Vagina (tissue), 2 donors: ENCODE measurements around the gene GDA. TPM values are rescaled to one million over a fixed set of nuclear protein-coding genes. Genes with fewer than 3 reads are reported as not detected.
"Not testable (repeated sequence)": the region's sequence is repeated elsewhere in the genome, so short reads cannot be mapped to it uniquely, and the experiment has no call there.

Experiments
- DNase-seq, 2 donors: peaks; one replicate each; pipeline ENCODE4 v3.0.0-alpha.2; 2017; ENCODE audit errors: extremely low spot score in 2 of 2
- H3K27ac ChIP-seq: fragments of 200-600 bp; sonication (generic); one replicate; pipeline ENCODE4 v1.5.1; 2019
- H3K27me3 ChIP-seq: fragments of 200-600 bp; sonication (generic); one replicate; pipeline ENCODE4 v1.5.1; 2019
- H3K36me3 ChIP-seq, 2 donors: fragments of 200-600 bp; sonication (generic); one replicate each; pipeline ENCODE4 v1.5.1; 2017 to 2019
- H3K4me1 ChIP-seq: fragments of 200-600 bp; sonication (generic); one replicate; pipeline ENCODE4 v1.5.1; 2019
- H3K4me3 ChIP-seq, 2 donors: fragments of 200-600 bp; sonication (generic); 1 replicate in 1 of 2; 2 replicates in 1 of 2; pipeline ENCODE4 v1.5.1; 2016 to 2019
- H3K9me3 ChIP-seq: fragments of 200-600 bp; sonication (generic); one replicate; pipeline ENCODE4 v1.5.1; 2019
- POLR2A ChIP-seq, 2 donors: fragments of 450-650 bp; IDR thresholded peaks; one replicate each; pipeline ENCODE4 v1.6.1; 2017; ENCODE audit warnings: antibody characterized with exemption in 2 of 2, mild to moderate bottlenecking in 2 of 2, moderate library complexity in 2 of 2
- POLR2AphosphoS5 ChIP-seq, 2 donors: sonication (generic); formaldehyde crosslinking; IDR thresholded peaks; one replicate each; pipeline ENCODE4 v1.9.0; 2017; ENCODE audit warnings: antibody characterized with exemption in 2 of 2, mild to moderate bottlenecking in 2 of 2, low read depth in 1 of 2; ENCODE audit not compliant: insufficient read depth in 1 of 2
- intact Hi-C: fragments of 100-400 bp; cut with DNase I; formaldehyde crosslinking; loops from one replicate; pipeline ENCODE4 v1.15.1; 2023
- total RNA-seq: library from RNA; depleted of rRNA; stranded (reverse); fragments of >200 nt; gene quantifications from one replicate; pipeline ENCODE4 v1.2.3, GENCODE V29; 2016
- TF ChIP-seq, protein P1 (sequence below), 3 experiments: fragments of 450-650 bp in 2 of 3; fragments of 200-600 bp in 1 of 3; sonication (generic) in 1 of 3; IDR thresholded peaks; one replicate each; pipeline ENCODE4 v1.5.1; 2017 to 2019; ENCODE audit warnings: antibody characterized with exemption in 3 of 3, mild to moderate bottlenecking in 2 of 3, moderate library complexity in 2 of 3

Gene GDA
- total RNA-seq, 1 donor from 2014 or later, result not detected

DNA sequence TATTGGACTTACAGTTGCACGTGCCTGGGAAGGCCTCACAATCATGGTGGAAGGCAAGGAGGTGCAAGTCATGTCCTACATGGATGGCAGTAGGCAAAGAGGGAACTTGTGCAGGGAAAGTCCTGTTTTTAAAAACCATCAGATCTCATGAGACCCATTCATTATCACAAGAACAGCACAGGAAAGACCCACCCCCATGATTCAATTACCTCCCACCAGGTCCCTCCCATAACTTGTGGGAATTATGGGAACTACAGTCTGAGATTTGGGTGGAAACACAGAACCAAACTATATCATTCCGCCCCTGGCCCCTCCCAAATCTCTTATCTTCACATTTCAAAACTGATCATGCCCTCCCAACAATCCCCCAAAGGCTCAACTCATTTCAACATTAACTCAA, 140.2 kb downstream of the GDA start:
- Histone ChIP-seq H3K4me3 (no peak overlapping the region), H3K9me3 (no peaks in the 10 kb centered on the region), H3K36me3 (no peaks in the 10 kb centered on the region), H3K27me3 (no peaks in the 10 kb centered on the region), H3K4me1 (peaks cover 6% of the 10 kb centered on the region), H3K27ac (no peak overlapping the region)
- TF ChIP-seq, protein P1, sequence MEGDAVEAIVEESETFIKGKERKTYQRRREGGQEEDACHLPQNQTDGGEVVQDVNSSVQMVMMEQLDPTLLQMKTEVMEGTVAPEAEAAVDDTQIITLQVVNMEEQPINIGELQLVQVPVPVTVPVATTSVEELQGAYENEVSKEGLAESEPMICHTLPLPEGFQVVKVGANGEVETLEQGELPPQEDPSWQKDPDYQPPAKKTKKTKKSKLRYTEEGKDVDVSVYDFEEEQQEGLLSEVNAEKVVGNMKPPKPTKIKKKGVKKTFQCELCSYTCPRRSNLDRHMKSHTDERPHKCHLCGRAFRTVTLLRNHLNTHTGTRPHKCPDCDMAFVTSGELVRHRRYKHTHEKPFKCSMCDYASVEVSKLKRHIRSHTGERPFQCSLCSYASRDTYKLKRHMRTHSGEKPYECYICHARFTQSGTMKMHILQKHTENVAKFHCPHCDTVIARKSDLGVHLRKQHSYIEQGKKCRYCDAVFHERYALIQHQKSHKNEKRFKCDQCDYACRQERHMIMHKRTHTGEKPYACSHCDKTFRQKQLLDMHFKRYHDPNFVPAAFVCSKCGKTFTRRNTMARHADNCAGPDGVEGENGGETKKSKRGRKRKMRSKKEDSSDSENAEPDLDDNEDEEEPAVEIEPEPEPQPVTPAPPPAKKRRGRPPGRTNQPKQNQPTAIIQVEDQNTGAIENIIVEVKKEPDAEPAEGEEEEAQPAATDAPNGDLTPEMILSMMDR (IDR thresholded peaks at IDR 0.05), result no peak
- TF ChIP-seq POLR2A (IDR thresholded peaks at IDR 0.05) (no peak), POLR2AphosphoS5 (IDR thresholded peaks at IDR 0.05; ENCODE audit: insufficient read depth in 1 of 2, low read depth in 1 of 2) (no peak)
- intact Hi-C loops, result no loop called here
- DNase-seq, result no peak

DNA sequence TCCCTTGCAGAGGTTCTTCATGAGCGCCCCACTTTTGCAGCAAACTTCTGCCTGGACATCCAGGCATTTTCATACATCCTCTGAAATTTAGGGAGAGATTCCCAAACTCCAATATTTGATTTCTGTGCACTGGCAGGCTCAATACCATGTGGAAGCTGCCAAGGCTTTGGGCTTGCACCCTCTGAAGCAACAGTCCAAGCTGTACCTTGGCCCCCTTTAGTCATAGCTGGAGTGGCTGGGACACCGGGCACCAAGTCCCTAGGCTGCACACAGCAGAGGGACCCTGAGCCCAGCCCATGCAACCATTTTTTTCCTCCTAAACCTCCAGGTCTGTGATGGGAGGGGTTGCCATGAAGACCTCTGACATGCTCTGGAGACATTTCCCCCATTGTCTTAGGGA, 141.1 kb downstream of the GDA start:
- Histone ChIP-seq H3K4me1 (peaks cover 6% of the 10 kb centered on the region), H3K27ac (no peak overlapping the region), H3K36me3 (no peaks in the 10 kb centered on the region), H3K4me3 (no peak overlapping the region), H3K9me3 (no peaks in the 10 kb centered on the region), H3K27me3 (no peaks in the 10 kb centered on the region)
- intact Hi-C loops, result loop anchor here (10.0 kb wide), 1 partner anchor 304 kb away; no protein-coding TSS in a partner anchor
- TF ChIP-seq POLR2A (IDR thresholded peaks at IDR 0.05) (no peak), POLR2AphosphoS5 (IDR thresholded peaks at IDR 0.05; ENCODE audit: insufficient read depth in 1 of 2, low read depth in 1 of 2) (no peak)
- TF ChIP-seq, protein P1 (IDR thresholded peaks at IDR 0.05), result no peak
- no peak for DNase-seq

DNA sequence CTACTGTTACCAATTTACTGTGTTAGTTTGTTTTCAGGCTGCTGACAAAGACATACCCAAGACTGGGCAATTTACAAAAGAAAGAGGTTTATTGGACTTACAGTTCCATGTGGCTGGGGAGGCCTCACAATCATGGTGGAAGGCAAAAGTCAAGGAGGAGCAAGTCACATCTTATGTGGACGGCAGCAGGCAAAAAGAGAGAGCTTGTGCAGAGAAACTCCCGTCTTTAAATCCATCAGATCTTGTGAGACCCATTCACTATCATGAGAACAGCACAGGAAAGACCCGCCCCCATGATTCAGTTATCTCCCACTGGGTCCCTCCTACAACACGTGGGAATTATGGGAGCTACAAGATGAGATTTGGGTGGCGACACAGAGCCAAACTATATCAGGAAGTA, 142.3 kb downstream of the GDA start:
- not testable (repeated sequence) for H3K27ac ChIP-seq, H3K9me3 ChIP-seq, H3K36me3 ChIP-seq, H3K27me3 ChIP-seq, H3K4me1 ChIP-seq, H3K4me3 ChIP-seq, DNase-seq
- intact Hi-C loops, result loop anchor here (10.0 kb wide), 1 partner anchor 303 kb away; no protein-coding TSS in a partner anchor

DNA sequence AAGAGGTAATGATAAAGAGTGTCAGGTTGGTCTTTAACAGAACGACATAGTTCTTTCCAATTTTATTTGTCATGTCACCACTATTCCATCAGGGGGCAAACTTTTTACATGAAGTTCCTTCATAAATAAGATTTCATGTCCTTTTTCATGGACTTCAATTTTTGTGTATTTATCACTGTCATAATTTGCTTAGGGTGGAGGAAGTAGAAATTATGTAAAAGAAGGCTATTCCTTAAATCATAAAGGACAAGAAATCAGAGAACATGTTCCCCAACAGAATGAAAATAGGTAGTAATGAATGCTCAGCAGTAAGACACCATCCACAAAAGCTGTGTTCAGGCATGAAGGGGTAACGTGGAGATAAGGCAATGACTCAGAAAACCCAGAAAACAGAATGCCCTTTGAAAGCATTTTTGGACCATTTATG, 143.0 kb downstream of the GDA start:
- no peaks in the 10 kb centered on the region for H3K36me3 ChIP-seq
- DNase-seq, result no peak
- H3K27ac ChIP-seq, result no peak overlapping the region
- no peaks in the 10 kb centered on the region for H3K9me3 ChIP-seq
- intact Hi-C loops, result loop anchor here (10.0 kb wide), 1 partner anchor 303 kb away; no protein-coding TSS in a partner anchor
- no peaks in the 10 kb centered on the region for H3K27me3 ChIP-seq
- H3K4me1 ChIP-seq, result peaks cover 6% of the 10 kb centered on the region
- no peak overlapping the region for H3K4me3 ChIP-seq
- TF ChIP-seq POLR2AphosphoS5 (IDR thresholded peaks at IDR 0.05; ENCODE audit: insufficient read depth in 1 of 2, low read depth in 1 of 2), result no peak
- TF ChIP-seq, protein P1 (IDR thresholded peaks at IDR 0.05), result peak; percentile 33 to 57 (median 51)
- TF ChIP-seq POLR2A (IDR thresholded peaks at IDR 0.05), result no peak

DNA sequence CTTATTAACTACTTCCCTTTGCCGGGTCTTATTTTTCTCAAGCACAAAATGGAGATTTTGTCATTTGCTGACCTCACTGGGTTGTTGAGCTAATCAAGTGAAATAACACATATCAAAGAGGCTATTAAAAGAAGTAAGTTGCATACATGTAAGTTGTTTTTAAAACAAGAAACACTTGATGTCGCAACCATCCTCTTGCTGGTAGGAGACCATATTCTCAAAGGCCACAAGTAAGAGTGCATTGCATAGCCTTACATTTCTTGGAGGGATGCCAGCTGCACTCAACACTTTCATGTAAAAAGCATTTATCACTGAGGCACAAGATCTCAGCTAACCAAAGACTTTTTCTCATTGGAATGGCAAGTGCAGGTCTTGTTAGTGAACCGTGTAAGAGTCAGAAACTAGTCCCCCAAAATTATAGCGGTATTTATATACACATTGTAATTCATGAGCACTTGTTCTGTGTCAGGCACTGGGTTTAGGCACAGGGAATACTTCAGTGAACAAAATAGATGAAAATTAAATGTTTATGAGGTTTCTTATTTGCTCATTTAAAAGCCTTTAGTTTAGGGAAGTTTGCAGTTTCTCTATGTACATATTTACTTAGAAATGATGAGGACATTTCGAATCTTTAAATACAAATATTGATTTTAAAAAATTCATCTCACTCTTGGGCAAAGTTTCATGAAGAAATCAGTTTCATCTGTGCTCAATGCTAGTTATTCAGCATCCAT, 143.8 kb downstream of the GDA start:
- DNase-seq, result no peak
- peaks cover 6% of the 10 kb centered on the region for H3K4me1 ChIP-seq

More for the DNA sequence above, 143.8 kb downstream of the GDA start:
- Histone ChIP-seq H3K27ac (no peak overlapping the region), H3K36me3 (no peaks in the 10 kb centered on the region), H3K27me3 (no peaks in the 10 kb centered on the region), H3K9me3 (no peaks in the 10 kb centered on the region), H3K4me3 (no peak overlapping the region)
- TF ChIP-seq, protein P1 (IDR thresholded peaks at IDR 0.05), result no peak
- TF ChIP-seq POLR2AphosphoS5 (IDR thresholded peaks at IDR 0.05; ENCODE audit: insufficient read depth in 1 of 2, low read depth in 1 of 2) (no peak), POLR2A (IDR thresholded peaks at IDR 0.05) (no peak)
- intact Hi-C loops, result loop anchor here (10.0 kb wide), 1 partner anchor 302 kb away; no protein-coding TSS in a partner anchor
